OCI-LY7 (cell line): ENCODE data around the gene MYO1C.

ENCODE experiments used
- CTCF ChIP-seq: fragments of 200-600 bp; sonication (generic); conservative IDR thresholded peaks from 2 replicates; pipeline ENCODE4 v1.5.1; 2014; ENCODE audit warnings: mild to moderate bottlenecking, antibody characterized with exemption, low read length, moderate library complexity, mixed read lengths
- EZH2phosphoT487 ChIP-seq: fragments of 200-600 bp; sonication (generic); IDR thresholded peaks from 2 replicates; pipeline ENCODE4 v1.6.1; 2018; ENCODE audit warnings: low read depth, borderline replicate concordance, mild to moderate bottlenecking, mixed run types, antibody characterized with exemption, low read length, moderate library complexity, mixed read lengths

- TF ChIP-seq CTCF (no peak), EZH2phosphoT487 (no peak)
Observed at GRCh38 chr17:1494736-1495253, 2.3 kb upstream of the MYO1C start.
